HG03521 (cell line): ENCODE results near the gene RPL9.
"Not testable (repeated sequence)": the region's sequence is repeated elsewhere in the genome, so short reads cannot be mapped to it uniquely, and the experiment has no call there.

Experiments used
- ATAC-seq: cut with Tn5 transposase; IDR thresholded peaks from one replicate; pipeline ENCODE4 v1.9.1; 2021; ENCODE audit warnings: mild to moderate bottlenecking, moderate library complexity; ENCODE audit not compliant: unreplicated experiment

RPL9 gene

GRCh38 chr4:39427520-39428114, 31.1 kb downstream of the RPL9 start:
- ATAC-seq, result no peak

- ATAC-seq, result no peak
Measured at GRCh38 chr4:39426728-39427127, 32.0 kb downstream of the RPL9 start.

- not testable (repeated sequence) for ATAC-seq
Measured at GRCh38 chr4:39425297-39425696, 33.4 kb downstream of the RPL9 start.

GRCh38 chr4:39422247-39422646, 36.5 kb downstream of the RPL9 start:
- ATAC-seq, result no peak

GRCh38 chr4:39415678-39416283, 42.9 kb downstream of the RPL9 start:
- ATAC-seq, result no peak

- not testable (repeated sequence) for ATAC-seq
Measured at GRCh38 chr4:39411561-39411960, 47.2 kb downstream of the RPL9 start.

- ATAC-seq, result no peak
Measured at GRCh38 chr4:39410415-39410814, 48.3 kb downstream of the RPL9 start.

- ATAC-seq, result no peak
Measured at GRCh38 chr4:39407584-39407885, 51.2 kb downstream of the RPL9 start.

- ATAC-seq, result no peak
Measured at GRCh38 chr4:39406763-39407583, 51.7 kb downstream of the RPL9 start, which contains the start of gene KLB. KLB (plus strand) TSS chr4:39406930; CDS start chr4:39406950, 20 bp downstream.
